ENCODE measurements around the gene MYLK.

The MYLK gene

DNA sequence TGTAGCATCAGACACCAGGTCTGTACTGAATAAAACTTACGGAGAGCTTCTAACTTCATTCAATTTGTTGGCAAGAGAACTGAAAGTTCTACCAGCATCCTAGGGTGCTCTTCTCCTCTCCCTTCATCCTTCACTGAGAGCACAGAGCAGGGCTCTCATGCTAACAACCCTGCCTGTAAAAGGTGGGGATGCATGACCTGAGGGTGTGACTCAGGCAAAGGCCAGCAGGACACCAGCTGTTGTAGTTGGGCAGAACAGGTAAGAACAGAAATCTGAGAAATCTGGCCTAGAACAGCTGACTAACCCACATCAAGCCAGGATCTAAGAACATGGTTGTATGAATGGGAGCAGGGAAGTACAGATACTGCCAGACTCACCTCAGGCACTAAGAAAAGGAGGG lies 64.2 kb downstream of the MYLK start:
- DNase-seq (ENCODE audit: low read depth in 2 of 2) = no peak

DNA sequence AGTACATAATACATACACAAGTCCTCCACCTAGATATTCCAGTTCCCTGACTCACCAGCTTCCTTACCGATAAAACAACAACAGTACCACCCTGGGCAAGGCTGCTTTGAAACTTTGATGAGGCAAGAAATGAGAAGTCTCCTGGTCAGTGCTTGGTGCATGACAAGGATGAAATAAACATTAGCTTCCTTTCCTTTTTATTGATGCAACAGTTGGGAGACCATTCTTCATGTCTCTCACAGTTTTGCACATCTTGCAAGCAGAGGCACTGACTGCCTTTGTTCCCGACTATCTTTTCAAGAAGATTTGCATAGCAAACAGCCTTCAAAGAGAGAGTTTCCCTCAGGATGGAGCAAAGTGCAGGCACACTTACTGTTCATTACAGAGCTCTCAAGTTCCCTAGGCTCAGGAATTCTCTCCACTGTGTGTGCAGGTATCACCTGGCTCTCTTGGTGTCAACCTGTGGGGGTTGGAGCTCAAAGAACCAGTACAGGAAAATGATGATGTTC lies 65.2 kb downstream of the MYLK start:
- DNase-seq (ENCODE audit: low read depth in 2 of 2) = no peak

- no peak for DNase-seq (ENCODE audit: low read depth in 2 of 2)
These were observed 65.7 kb downstream of the MYLK start for GRCh38 chr3:123818324-123818920.

DNA sequence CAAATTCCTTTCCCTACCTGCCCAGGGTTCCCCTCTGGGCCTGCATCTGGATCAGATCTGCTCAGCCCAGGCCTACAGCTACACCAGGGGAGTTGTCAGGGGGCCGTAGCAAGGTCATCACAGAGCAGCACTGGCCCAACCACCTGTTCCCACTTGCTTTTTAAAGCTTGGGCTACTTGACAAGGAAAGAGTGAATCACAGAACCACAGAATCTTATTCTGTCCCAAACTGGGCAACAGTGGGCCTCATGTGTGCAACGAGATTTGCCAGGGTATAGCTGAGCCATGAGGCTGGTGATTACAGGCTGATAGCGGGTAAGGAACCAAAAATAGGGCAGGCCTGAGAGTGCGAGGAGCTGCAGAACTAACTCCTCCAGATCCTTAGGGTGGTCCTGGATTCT lies 66.7 kb downstream of the MYLK start:
- DNase-seq (ENCODE audit: low read depth in 2 of 2) = no peak

GRCh38 chr3:123816673-123817207 lies 67.4 kb downstream of the MYLK start:
- DNase-seq (ENCODE audit: low read depth in 2 of 2) = peak; percentile 81 to 86

DNA sequence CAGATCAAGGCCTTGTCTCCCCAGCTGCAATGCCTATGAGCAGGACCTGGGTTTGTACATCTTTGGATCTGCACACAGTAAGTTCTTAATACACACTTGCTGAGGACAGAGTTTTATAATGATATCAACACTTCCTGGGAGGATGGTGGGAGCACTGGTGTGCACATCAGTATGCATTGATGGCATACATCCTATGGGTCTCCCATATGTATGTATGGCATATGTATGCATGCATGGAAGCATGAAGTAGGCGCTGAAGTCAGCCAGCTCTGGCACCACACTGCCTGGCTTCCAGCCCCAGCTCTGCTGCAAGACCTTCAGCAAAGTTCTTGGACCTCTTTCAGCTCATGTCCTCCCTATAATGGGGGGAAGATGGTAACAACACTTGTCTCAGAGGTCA lies 68.2 kb downstream of the MYLK start:
- DNase-seq (ENCODE audit: low read depth in 2 of 2) = no peak

GRCh38 chr3:123813876-123814275 lies 70.3 kb downstream of the MYLK start:
- DNase-seq (ENCODE audit: low read depth in 2 of 2) = no peak

DNA sequence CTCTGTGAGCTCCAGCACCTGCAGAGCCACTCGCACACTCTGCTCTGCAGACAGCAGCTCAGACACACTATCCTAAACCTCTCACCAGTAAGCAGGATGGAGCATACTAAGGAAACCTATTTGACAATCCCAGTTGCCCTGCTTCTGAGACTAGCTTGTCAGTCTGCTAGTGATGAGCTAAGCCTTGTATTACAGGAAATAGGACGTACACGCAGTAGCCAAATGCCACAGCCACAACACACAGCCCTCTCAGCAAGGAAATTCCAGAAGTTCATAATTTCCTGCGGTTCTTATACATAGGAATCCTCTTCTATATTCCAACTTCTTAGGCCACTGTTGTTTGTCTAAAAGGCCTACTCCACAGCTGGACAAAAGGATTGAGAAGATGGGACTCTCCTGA lies 74.5 kb downstream of the MYLK start:
- DNase-seq (ENCODE audit: low read depth in 2 of 2) = peak; percentile 64 to 66

DNA sequence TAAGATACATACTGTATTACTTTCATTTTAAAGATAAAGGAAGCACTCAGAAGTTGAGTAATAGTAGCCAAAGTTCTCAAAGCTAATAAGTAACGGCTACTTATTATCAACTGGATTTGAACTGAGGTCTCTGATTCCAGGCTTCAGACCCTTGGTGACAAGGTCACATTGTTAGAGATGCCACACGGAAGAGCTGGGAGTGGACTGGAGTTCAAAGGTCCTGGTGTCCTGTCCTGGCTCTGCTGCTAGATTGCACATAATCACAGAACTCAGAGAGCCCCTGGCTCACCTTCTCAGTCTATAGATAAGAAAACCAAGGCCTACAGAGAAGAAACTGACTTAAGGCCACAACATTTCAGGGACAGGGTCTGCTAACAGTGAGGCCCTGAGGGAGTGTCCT lies 75.3 kb downstream of the MYLK start:
- DNase-seq (ENCODE audit: low read depth in 2 of 2) = no peak

- no peak for DNase-seq (ENCODE audit: low read depth in 2 of 2)
These were observed 76.3 kb downstream of the MYLK start for GRCh38 chr3:123807820-123808219.

GRCh38 chr3:123805504-123805903 lies 78.6 kb downstream of the MYLK start:
- DNase-seq (ENCODE audit: low read depth in 2 of 2) = no peak

- no peak for DNase-seq (ENCODE audit: low read depth in 2 of 2)
These were observed 79.0 kb downstream of the MYLK start for GRCh38 chr3:123805101-123805500.

- DNase-seq (ENCODE audit: low read depth in 2 of 2) = no peak
These were observed 79.5 kb downstream of the MYLK start for GRCh38 chr3:123804676-123805075.

DNA sequence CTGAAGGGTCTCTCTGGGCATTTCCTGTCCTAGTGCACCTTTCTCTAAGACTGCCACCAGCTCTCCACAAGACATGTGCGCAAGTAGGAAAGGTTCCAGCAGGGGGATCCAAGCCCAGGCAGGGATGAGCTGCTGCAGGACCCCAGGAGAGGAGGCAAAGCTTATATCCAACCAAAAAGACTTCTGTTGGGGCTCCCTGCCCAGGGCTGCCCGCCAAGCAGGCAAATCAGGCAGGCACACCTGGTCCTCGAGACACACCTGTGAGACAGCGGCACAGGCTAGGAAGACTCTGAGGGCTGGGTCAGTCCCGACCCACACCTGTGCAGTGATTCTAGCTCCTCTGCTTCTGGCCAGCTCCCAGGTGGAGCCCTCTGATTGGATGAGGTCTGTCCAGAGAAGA lies 80.6 kb downstream of the MYLK start:
- no peak for DNase-seq (ENCODE audit: low read depth in 2 of 2)

- no peak for DNase-seq (ENCODE audit: low read depth in 2 of 2)
These were observed 82.0 kb downstream of the MYLK start for GRCh38 chr3:123802007-123802625.

DNA sequence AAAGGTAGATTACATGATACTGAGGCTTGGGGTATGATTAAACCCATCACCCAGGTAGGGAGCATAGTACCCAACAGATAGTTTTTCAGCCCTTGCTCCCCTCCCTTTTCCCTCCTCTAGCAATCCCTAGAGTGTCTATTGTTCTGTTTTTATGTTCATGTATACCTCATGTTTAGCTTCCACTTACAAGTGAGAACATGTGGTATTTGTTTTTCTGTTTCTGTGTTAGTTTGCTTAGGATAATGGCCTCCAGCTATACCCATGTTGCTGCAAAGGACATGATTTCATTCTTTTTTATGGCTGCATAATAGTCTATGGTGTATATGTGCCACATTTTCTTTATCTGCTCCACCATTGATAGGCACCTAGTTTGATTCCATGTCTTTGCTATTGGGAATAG lies 82.7 kb downstream of the MYLK start:
- no peak for DNase-seq (ENCODE audit: low read depth in 2 of 2)

DNA sequence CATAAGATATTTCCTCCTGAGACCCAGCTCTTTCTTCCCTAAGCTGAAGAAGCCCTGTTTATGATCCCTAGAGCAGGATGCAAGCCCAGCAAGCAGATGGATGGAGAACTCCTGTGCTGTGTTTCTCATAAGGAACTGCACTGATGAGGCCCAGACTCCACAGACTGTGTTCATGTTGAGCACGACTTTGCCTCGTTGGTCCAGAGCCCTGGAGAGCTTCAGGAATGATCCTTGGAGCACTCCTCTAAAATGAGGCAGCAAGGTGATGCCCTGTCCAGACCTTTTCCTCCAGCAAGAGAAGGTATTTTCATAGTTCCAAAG lies 83.8 kb downstream of the MYLK start:
- DNase-seq (ENCODE audit: low read depth in 2 of 2) = no peak

GRCh38 chr3:123799544-123800361 lies 84.4 kb downstream of the MYLK start:
- no peak for DNase-seq (ENCODE audit: low read depth in 2 of 2)

DNA sequence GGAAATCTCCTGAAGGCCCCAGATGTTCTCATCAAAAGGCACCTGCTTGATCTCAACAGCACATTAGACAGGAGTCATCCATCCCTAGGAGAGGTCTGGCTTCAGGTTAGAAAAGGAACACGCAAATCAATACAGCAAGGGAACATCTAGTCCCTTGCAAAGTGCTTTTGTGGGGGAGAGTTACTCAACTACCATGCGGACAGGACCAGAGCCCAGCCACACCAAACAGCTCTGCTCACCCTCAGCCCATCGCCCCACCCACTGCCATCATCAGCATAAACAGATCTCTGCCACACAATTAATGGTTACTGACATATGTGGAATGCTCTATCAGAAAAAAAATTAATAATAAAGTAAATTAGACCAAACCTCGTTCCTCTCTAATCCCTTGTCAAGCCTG lies 85.6 kb downstream of the MYLK start:
- DNase-seq (ENCODE audit: low read depth in 2 of 2) = no peak

- DNase-seq (ENCODE audit: low read depth in 2 of 2) = no peak
These were observed 88.5 kb downstream of the MYLK start for GRCh38 chr3:123795471-123796251.

- DNase-seq (ENCODE audit: low read depth in 2 of 2) = no peak
These were observed 90.7 kb downstream of the MYLK start for GRCh38 chr3:123793425-123793824.

Measured in fibroblast of skin of left quadriceps (primary cell).